Stomach smooth muscle (tissue), 2 donors: ENCODE measurements around the gene PPP1R13B.

ENCODE experiments used
- H3K27ac ChIP-seq: one replicate; pipeline ENCODE4 v1.7.0; 2013; ENCODE audit warnings: mild to moderate bottlenecking, low read length, inconsistent platforms
- H3K27me3 ChIP-seq, 2 donors: one replicate each; pipeline ENCODE4 v1.7.0; 2013; ENCODE audit warnings: low read length in 2 of 2; ENCODE audit not compliant: insufficient read depth in 2 of 2, control insufficient read depth in 1 of 2
- H3K36me3 ChIP-seq, 2 donors: one replicate each; pipeline ENCODE4 v1.7.0; 2013; ENCODE audit warnings: low read length in 2 of 2; ENCODE audit not compliant: control insufficient read depth in 2 of 2, insufficient read depth in 2 of 2
- H3K4me1 ChIP-seq: one replicate; pipeline ENCODE4 v1.7.0; 2013; ENCODE audit warnings: low read length; ENCODE audit not compliant: control insufficient read depth, insufficient read depth
- H3K4me3 ChIP-seq, 2 donors: one replicate each; pipeline ENCODE4 v1.7.0; 2013; ENCODE audit warnings: low read length in 2 of 2
- H3K9ac ChIP-seq, 2 donors: one replicate each; pipeline ENCODE4 v1.7.0; 2013; ENCODE audit warnings: low read length in 2 of 2, mild to moderate bottlenecking in 1 of 2
- H3K9me3 ChIP-seq, 2 donors: one replicate each; pipeline ENCODE4 v1.7.0; 2013; ENCODE audit warnings: low read length in 2 of 2; ENCODE audit not compliant: control insufficient read depth in 2 of 2
- donor health status: healthy.
- donor health status: Pancreatic carcinoma.

Gene PPP1R13B

DNA sequence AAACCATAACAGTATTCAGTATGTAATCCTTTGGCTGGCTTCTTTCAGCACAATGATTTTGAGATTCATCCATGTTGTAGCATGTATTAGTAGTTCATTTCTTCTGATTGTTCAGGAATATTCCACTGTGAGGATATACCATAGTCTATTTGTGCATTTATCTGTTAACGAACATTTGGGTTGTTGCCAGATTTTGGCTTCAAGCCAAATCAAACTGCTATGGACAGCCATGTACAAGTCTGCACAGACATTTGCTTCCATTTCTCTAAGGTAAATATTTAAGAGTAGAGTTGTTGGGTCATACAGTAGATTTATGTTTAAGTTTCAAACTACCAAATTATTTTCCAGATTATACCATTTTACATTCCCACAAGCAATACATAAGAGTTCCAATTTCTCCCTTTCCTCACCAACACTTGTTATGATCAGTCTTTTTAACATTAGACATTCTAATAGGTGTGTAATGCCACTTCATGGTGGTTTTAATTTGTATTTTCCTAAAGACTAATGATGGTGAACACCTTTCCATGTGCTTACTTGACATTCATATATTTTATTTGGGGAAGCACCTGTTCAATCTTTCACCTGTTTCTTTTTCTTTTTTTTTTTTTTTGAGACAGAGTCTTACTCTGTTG, 75.2 kb downstream of the PPP1R13B start:
- Histone ChIP-seq H3K4me1 (no peaks in the 10 kb centered on the region), H3K9me3 (no peaks in the 10 kb centered on the region), H3K9ac (no peak overlapping the region), H3K36me3 (peaks cover 0 to 3% of the 10 kb centered on the region in 2 donors), H3K27me3 (no peaks in the 10 kb centered on the region), H3K4me3 (no peak overlapping the region), H3K27ac (no peak overlapping the region)

DNA sequence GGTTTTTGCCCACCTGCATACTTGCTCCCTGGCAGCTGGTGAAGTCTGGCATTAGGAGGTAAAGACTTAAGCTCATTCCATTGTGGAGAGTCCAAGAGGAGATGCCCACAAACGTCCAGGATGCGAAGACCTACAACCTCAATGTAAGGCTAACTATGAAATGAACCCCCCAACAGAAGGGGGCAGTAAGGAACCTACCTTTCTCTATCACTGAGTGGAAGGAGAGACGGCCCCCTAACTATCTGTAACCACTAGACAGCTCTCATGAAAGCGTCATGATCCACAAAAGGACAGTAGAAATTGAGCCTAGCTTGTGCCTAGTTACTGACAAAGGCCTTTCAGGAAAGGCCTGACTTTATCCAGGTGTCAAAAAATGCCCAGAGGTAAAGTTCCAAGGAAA, 76.5 kb downstream of the PPP1R13B start:
- Histone ChIP-seq H3K27me3 (no peaks in the 10 kb centered on the region), H3K9ac (no peak overlapping the region), H3K9me3 (no peaks in the 10 kb centered on the region), H3K36me3 (peaks cover 0 to 3% of the 10 kb centered on the region in 2 donors), H3K4me3 (no peak overlapping the region), H3K27ac (no peak overlapping the region), H3K4me1 (no peaks in the 10 kb centered on the region)

DNA sequence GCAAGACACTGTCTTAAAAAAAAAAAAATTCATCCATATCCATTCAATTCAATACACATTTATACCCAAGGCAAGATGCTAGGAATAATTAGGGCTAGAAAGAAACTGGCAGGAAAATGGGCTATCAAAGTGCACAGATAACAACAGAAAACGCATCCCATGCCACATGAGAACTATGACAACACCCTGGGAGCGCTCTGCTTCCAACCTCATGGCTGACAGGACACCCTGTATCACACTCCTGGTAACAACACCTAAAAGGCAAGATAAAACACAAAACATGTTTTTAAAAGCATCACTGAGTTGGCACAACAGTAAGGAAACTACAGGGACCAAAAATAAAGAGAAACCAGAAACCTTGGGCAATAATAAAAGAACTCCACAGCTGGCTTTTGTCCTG, 76.9 kb downstream of the PPP1R13B start:
- Histone ChIP-seq H3K9me3 (no peaks in the 10 kb centered on the region), H3K4me3 (no peak overlapping the region), H3K4me1 (no peaks in the 10 kb centered on the region), H3K36me3 (peaks cover 0 to under 1% of the 10 kb centered on the region in 2 donors), H3K27ac (no peak overlapping the region), H3K9ac (no peak overlapping the region), H3K27me3 (no peaks in the 10 kb centered on the region)

DNA sequence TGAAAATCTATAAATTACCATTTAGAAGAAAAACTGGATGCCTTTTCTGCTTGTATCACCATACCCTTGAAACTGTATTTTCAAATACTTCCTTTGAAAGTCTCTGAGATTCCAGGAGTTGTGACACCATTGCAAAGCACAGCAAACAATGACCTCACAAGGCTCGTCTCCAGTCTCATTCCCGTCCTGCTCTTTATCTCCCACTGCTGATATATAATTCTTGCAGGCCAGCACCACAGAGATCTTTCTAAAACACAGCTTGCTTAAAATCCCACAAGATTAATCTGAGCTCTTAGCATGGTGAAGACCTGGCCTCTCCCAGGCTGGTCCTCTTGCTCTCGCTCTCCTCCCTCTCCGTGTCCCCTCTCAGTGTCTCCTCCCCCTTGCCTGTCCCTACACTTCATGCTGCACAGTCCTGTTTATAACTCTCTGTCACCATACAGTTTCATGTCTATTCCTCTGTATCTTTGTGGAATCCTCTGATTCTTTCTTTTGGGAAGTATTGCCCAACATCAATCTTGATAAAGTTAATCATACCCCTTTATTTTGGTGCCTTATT, 80.0 kb downstream of the PPP1R13B start:
- H3K27me3 ChIP-seq, result no peaks in the 10 kb centered on the region
- peaks cover 3 to 6% of the 10 kb centered on the region in 2 donors for H3K36me3 ChIP-seq

DNA sequence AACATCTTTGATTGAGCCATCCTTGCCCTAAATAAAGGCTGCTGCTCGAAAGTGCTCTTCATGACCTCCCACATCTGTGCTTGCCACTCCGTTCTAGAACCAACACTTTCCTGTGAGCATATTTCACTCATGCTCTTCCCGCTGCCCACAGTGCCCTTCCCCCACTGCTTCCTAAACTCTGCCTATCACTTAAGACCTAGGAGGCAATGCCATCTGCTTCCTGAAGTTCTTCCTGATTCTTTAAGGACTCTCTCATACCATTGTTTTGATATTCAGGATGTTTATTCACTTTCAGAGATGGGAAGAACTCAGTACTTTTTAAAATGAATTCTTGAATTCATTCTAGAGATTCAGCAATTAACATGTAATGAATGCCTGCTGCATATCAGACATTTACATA, 81.8 kb downstream of the PPP1R13B start:
- Histone ChIP-seq H3K9me3 (no peaks in the 10 kb centered on the region), H3K27ac (no peak overlapping the region), H3K4me1 (no peaks in the 10 kb centered on the region)

More for the DNA sequence above, 80.0 kb downstream of the PPP1R13B start:
- Histone ChIP-seq H3K9me3 (no peaks in the 10 kb centered on the region), H3K27ac (no peak overlapping the region), H3K4me1 (no peaks in the 10 kb centered on the region), H3K9ac (no peak overlapping the region), H3K4me3 (no peak overlapping the region)

DNA sequence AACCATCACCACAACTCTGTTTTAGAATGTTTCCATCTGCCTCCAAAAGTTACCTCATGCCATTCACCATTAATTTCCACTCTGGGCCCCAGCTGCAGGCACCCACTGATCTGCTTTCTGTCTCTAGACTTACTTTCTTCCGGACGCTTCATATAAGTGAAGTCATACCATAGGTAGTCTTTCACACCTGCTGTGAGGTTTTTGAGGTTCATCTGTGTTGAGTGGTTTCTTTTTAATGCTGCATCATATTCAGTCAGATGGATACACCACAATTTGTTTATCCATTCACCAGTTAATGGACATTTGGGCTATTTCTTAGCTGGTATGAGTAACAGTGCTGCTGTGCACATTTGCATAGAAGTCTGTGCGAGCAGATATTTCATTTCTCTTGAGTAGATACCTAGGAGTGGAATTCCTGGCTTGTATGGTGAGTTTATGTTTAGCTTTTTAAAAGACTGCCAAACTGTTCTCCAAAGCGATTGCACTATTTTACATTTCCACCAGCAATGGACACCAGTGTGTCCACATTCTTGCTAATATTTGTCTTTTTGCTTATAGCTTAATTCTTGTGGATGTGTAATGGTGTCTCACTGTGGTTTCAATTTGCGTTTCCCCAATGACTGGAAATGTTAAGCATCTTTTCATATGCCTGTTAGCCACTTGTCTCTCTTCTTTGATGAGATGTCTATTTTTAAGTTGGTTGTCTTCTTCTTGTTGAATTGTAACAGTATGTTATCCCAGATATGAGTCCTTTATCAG, 83.5 kb downstream of the PPP1R13B start:
- Histone ChIP-seq H3K27ac (no peak overlapping the region), H3K9me3 (no peaks in the 10 kb centered on the region), H3K36me3 (peaks cover 3 to 6% of the 10 kb centered on the region in 2 donors), H3K27me3 (no peaks in the 10 kb centered on the region), H3K4me1 (no peaks in the 10 kb centered on the region), H3K4me3 (no peak overlapping the region), H3K9ac (no peak overlapping the region)

More for the DNA sequence above, 81.8 kb downstream of the PPP1R13B start:
- Histone ChIP-seq H3K4me3 (no peak overlapping the region), H3K36me3 (peaks cover 3 to 6% of the 10 kb centered on the region in 2 donors), H3K27me3 (no peaks in the 10 kb centered on the region), H3K9ac (no peak overlapping the region)

DNA sequence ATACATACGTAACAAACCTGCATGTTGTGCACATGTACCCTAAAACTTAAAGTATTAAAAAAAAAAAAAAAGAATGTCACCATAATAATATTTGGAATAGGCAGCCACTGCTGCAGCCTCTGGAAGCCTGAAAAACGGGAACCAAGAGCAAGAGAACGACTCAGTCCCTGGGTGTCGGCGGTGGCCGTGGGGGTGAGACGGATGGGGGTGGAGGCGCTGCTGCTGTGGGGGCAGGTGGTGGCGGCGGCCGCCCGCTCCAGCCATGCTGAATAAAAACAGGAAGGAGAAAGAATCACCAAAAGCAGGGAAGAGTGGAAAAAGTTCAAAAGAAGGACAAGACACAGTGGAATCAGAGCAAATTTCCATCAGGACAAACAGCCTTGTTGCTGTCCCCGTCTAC, 84.8 kb downstream of the PPP1R13B start:
- no peaks in the 10 kb centered on the region for H3K27me3 ChIP-seq
- no peak overlapping the region for H3K4me3 ChIP-seq
- no peak overlapping the region for H3K9ac ChIP-seq
- H3K36me3 ChIP-seq, result peaks cover 3 to 6% of the 10 kb centered on the region in 2 donors
- no peak overlapping the region for H3K27ac ChIP-seq
- no peaks in the 10 kb centered on the region for H3K4me1 ChIP-seq
- no peaks in the 10 kb centered on the region for H3K9me3 ChIP-seq

DNA sequence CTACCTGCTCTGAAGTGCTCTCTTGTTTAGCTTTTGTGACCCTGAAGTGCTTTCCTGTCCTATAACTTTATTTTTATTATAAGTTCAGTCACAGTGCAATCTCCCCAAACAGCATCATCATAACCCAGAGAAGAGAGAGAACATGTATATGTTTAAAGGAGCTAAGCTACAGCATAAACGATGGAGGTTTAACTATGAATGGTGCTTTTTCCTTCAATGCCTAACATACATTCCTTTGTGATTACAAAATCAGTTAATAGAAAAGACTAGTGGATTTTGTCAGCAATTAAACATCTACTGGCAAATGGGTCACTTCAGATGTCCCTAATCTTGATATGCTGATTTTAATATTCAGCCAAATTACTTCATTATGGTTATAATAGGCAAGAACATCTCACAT, 85.3 kb downstream of the PPP1R13B start:
- Histone ChIP-seq H3K4me3 (no peak overlapping the region), H3K27me3 (no peaks in the 10 kb centered on the region), H3K36me3 (peaks cover 3 to 6% of the 10 kb centered on the region in 2 donors), H3K9me3 (no peaks in the 10 kb centered on the region), H3K9ac (no peak overlapping the region), H3K4me1 (no peaks in the 10 kb centered on the region), H3K27ac (no peak overlapping the region)

DNA sequence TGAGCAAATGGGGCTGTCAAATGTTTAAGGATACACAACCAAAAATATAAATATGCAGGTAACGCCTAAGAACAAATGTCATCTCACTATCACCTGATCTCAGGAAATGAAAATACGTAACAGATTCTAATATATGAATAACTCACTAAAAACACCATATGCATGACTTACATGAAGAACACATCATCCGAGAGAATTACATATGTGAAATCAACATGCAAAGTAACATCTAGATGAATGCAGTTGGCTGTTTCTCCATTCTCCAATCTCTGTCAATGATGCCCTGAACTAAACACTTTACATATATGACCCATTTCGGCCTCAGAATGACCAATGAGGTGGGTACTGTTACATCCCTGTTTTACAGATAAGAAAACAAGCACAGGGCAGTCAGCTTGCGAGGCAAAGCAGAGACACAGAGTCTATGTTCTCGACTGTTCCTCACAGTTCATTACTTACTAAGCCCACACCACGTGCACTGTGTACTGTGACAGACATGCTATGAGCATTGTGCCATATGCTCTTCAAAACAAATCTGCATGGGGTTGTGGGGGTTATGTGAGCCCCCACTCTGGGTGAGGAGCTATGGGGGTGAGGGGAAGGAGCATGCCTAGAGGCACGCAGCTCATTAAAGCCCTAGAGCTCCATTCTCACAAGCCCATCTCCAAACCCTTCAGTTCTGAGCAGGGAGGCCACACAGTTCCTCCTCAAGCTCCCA, 89.2 kb downstream of the PPP1R13B start:
- H3K4me1 ChIP-seq, result no peaks in the 10 kb centered on the region
- H3K27ac ChIP-seq, result no peak overlapping the region
- H3K36me3 ChIP-seq, result peaks cover 0 to 5% of the 10 kb centered on the region in 2 donors
- no peak overlapping the region for H3K4me3 ChIP-seq
- H3K27me3 ChIP-seq, result no peaks in the 10 kb centered on the region
- H3K9ac ChIP-seq, result no peak overlapping the region
- H3K9me3 ChIP-seq, result no peaks in the 10 kb centered on the region

DNA sequence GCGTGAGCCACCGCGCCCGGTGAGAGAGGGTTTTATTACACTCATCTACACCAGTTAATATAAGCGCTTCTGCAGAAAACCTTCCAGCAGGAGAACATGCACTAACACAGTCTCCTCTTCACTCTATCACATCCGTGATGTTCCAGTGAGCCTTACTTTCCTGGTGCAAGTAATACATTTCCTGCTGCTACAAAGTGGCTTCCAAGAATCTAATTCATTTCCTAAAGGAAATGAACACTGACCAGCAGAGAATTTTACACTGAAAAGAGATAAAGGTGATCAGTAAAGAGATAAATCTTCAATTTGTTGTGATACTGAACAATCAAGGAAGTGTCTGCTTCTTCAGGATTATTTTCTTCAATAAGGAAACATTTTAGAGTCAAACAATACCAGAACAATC, 92.3 kb downstream of the PPP1R13B start:
- H3K27me3 ChIP-seq, result no peaks in the 10 kb centered on the region
- H3K27ac ChIP-seq, result no peak overlapping the region
- no peaks in the 10 kb centered on the region for H3K4me1 ChIP-seq
- H3K4me3 ChIP-seq, result no peak overlapping the region
- no peak overlapping the region for H3K9ac ChIP-seq
- H3K9me3 ChIP-seq, result no peaks in the 10 kb centered on the region
- peaks cover 4 to 7% of the 10 kb centered on the region in 2 donors for H3K36me3 ChIP-seq
